Ecto neural progenitor cell (in vitro differentiated cells): ENCODE results near the gene NTN1.

Experiments used
- DNase-seq: peaks from one replicate; pipeline ENCODE4 v3.0.0-alpha.2; 2018; ENCODE audit warnings: low spot score

Gene NTN1

GRCh38 chr17:9162275-9162985 lies 141.1 kb downstream of the NTN1 start:
- no peak for DNase-seq

- no peak for DNase-seq
These were observed 145.5 kb downstream of the NTN1 start for GRCh38 chr17:9166788-9167187.

GRCh38 chr17:9167379-9167778 lies 146.1 kb downstream of the NTN1 start:
- no peak for DNase-seq

- no peak for DNase-seq
These were observed 147.8 kb downstream of the NTN1 start for GRCh38 chr17:9169116-9169515.

- no peak for DNase-seq
These were observed 149.0 kb downstream of the NTN1 start for GRCh38 chr17:9170336-9170735.

- no peak for DNase-seq
These were observed 149.5 kb downstream of the NTN1 start for GRCh38 chr17:9170853-9171252.

- no peak for DNase-seq
These were observed 152.2 kb downstream of the NTN1 start for GRCh38 chr17:9173386-9173983.

GRCh38 chr17:9174312-9174711 lies 153.0 kb downstream of the NTN1 start:
- DNase-seq: no peak

GRCh38 chr17:9174779-9175574 lies 153.7 kb downstream of the NTN1 start:
- no peak for DNase-seq

- no peak for DNase-seq
These were observed 154.6 kb downstream of the NTN1 start for GRCh38 chr17:9175700-9176467.

GRCh38 chr17:9177212-9177611 lies 155.9 kb downstream of the NTN1 start:
- no peak for DNase-seq

- DNase-seq: no peak
These were observed 157.0 kb downstream of the NTN1 start for GRCh38 chr17:9178319-9178718.

- no peak for DNase-seq
These were observed 158.3 kb downstream of the NTN1 start for GRCh38 chr17:9179602-9180001.

- no peak for DNase-seq
These were observed 160.3 kb downstream of the NTN1 start for GRCh38 chr17:9181640-9182039.

- DNase-seq: no peak
These were observed 162.0 kb downstream of the NTN1 start for GRCh38 chr17:9183306-9183705.

GRCh38 chr17:9185142-9185541 lies 163.8 kb downstream of the NTN1 start:
- no peak for DNase-seq

GRCh38 chr17:9185688-9186284 lies 164.5 kb downstream of the NTN1 start:
- DNase-seq: no peak

GRCh38 chr17:9187828-9188227 lies 166.5 kb downstream of the NTN1 start:
- DNase-seq: no peak

GRCh38 chr17:9188367-9188766 lies 167.1 kb downstream of the NTN1 start:
- DNase-seq: no peak

- DNase-seq: no peak
These were observed 168.6 kb downstream of the NTN1 start for GRCh38 chr17:9189870-9190269.

- DNase-seq: no peak
These were observed 170.7 kb downstream of the NTN1 start for GRCh38 chr17:9192010-9192409.

- DNase-seq: no peak
These were observed 174.1 kb downstream of the NTN1 start for GRCh38 chr17:9195411-9195810.
